ENCODE data around the gene TTC34.
A peak's percentile ranks its signal among the peaks of the same experiment; 100 is the strongest.
"Not testable (repeated sequence)": the region's sequence is repeated elsewhere in the genome, so short reads cannot be mapped to it uniquely, and the experiment has no call there.

The TTC34 gene

DNA sequence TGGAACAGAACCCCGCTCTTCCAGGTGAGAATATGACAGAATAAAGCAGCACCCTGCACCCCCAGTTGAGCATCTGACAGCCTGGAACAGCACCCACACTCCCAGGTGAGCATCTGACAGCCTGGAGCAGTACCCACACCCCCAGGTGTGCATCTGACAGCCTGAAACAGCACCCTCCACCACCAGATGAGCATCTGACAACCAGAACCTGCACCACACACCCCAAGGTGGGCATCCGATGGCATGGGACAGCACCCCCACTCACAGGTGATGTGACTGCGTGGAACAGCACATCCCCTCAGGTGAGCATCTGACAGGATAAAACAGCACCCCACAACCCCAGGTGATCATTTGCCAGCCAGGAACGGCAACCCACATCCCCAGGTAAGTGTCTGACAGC lies 26.2 kb downstream of the TTC34 start:
- not testable (repeated sequence) for DNase-seq (ENCODE audit: low spot score)

DNA sequence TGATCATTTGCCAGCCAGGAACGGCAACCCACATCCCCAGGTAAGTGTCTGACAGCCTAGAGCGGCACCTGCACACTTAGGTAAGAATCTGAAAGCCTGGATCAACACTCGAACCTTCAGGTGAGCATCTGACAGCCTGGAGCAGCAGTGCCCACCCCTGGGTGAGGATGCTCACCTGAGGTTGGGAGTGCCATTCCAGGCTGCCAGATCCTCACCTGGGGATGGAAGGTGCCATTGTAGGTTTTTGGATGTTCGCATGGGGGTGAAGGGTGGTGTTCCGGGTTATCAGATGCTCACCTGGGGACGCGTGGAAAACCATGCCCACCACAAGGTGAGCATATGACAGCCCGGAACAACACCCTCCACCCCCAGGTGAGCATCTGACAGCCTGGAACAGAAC lies 33.4 kb downstream of the TTC34 start:
- not testable (repeated sequence) for DNase-seq (ENCODE audit: low spot score)

DNA sequence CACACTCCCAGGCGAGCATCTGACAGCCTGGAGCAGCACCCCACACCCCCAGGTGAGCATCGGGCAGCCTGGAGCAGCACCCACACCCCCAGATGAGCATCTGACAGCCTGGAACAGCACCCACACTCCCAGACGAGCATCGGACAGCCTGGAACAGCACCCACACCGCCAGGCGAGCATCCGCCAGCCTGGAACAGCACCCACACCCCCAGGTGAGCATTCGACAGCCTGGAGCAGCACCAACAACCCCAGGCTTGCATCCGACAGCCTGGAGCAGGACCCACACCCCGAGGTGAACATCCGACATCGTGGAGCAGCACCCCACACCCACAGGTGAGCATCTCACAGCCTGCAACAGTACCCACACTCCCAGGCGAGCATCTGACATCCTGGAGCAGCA lies 42.1 kb downstream of the TTC34 start:
- not testable (repeated sequence) for DNase-seq (ENCODE audit: low spot score)

- not testable (repeated sequence) for DNase-seq (ENCODE audit: low spot score)
These were observed 44.0 kb downstream of the TTC34 start for GRCh38 chr1:2757519-2757918.

DNA sequence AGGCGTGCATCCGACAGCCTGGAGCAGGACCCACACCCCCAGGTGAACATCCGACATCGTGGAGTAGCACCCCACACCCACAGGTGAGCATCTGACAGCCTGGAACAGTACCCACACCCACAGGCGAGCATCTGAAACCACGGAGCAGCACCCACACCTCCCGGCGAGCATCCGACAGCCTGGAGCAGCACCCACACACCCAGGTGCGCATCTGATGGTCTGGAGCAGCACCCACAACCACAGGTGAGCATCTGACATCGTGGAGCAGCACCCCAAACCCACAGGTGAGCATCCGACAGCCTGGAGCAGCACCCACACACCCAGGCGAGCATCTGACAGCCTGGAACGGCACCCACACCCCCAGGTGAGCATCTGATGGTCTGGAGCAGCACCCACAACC lies 46.1 kb downstream of the TTC34 start:
- not testable (repeated sequence) for DNase-seq (ENCODE audit: low spot score)

GRCh38 chr1:2754597-2754996 lies 46.9 kb downstream of the TTC34 start:
- DNase-seq (ENCODE audit: low spot score) = not testable (repeated sequence)

- not testable (repeated sequence) for DNase-seq (ENCODE audit: low spot score)
These were observed 49.0 kb downstream of the TTC34 start for GRCh38 chr1:2752503-2752902.

- not testable (repeated sequence) for DNase-seq (ENCODE audit: low spot score)
These were observed 49.6 kb downstream of the TTC34 start for GRCh38 chr1:2751866-2752265.

DNA sequence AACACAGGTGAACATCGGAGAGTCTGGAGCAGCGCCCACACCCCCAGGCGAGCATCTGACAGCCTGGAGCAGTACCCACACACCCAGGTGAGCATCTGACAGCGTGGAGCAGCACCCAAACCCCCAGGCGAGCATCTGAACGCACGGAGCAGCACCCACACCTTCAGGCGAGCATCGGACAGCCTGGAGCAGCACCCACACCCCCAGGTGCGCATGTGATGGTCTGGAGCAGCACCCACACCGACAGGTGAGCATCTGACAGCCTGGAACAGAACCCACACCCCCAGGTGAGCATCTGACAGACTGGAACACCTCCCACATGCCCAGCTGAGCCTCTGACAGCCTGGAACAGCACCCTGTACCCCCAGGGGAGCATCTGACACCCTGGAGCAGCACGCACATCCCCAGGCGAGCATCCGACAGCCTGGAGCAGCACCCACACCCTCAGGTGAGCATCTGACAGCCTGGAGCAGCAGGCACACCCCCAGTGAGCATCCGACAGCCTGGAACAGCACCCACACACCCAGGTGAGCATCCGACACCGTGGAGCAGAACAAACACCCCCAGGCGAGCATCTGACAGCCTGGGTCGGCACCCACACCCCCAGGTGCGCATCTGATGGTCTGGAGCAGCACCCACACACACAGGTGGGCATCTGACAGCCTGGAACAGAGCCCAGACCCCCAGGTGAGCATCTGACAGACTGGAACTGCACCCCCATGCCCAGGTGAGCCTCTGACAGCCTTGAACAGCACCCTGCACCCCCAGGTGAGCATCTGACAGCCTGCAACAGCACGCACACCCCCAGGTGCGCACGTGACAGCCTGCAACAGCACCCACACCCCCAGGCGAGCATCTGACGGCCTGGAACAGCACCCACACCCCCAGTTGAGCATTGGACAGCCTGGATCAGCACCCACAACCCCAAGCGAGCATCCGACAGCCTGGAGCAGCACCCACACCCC lies 50.4 kb downstream of the TTC34 start:
- DNase-seq (ENCODE audit: low spot score) = not testable (repeated sequence)

DNA sequence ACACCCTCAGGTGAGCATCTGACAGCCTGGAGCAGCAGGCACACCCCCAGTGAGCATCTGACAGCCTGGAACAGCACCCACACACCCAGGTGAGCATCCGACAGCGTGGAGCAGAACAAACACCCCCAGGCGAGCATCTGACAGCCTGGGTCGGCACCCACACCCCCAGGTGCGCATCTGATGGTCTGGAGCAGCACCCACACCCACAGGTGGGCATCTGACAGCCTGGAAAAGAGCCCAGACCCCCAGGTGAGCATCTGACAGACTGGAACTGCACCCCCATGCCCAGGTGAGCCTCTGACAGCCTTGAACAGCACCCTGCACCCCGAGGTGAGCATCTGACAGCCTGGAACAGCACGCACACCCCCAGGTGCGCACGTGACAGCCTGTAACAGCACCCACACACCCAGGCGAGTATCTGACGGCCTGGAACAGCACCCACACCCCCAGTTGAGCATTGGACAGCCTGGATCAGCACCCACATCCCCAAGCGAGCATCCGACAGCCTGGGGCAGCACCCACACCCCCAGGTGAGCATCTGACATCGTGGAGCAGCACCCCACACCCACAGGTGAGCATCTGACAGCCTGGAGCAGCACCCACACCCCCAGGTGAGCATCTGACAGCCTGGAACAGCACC lies 51.3 kb downstream of the TTC34 start:
- DNase-seq (ENCODE audit: low spot score) = not testable (repeated sequence)

- DNase-seq (ENCODE audit: low spot score) = not testable (repeated sequence)
These were observed 52.9 kb downstream of the TTC34 start for GRCh38 chr1:2748626-2749025.

DNA sequence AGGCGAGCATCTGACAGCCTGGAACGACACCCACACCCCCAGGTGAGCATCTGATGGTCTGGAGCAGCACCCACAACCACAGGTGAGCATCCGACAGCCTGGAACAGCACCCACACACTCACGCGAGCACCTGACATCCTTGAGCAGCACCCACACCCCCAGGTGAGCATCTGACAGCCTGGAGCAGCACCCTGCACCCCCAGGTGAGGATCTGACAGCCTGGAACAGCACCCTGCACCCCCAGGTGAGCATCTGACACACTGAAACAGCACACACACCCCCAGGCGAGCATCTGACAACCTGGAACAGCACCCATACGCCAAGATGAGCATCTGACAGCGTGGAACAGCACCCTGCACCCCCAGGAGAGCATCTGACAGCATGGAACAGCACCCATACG lies 106.7 kb downstream of the TTC34 start:
- not testable (repeated sequence) for DNase-seq (ENCODE audit: low spot score)

DNA sequence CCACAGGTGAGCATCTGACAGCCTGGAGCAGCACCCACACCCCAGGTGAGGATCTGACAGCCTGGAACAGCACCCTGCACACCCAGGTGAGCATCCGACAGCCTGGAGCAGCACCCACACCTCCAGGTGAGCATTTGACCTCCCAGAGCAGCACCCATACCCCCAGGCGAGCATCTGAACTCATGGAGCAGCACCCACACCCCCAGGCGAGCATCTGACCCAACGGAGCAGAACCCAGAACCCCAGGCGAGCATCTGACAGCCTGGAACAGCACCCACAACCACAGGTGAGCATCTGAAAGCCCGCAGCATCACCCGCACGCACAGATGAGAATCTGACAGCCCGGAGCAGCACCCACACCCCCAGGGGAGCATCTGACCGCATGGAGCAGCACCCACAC lies 111.3 kb downstream of the TTC34 start:
- not testable (repeated sequence) for DNase-seq (ENCODE audit: low spot score)

- peak; percentile 0 for DNase-seq (ENCODE audit: low spot score)
These were observed 113.2 kb downstream of the TTC34 start for GRCh38 chr1:2688336-2688665.

- DNase-seq (ENCODE audit: low spot score) = peak; percentile 0
These were observed 113.7 kb downstream of the TTC34 start for GRCh38 chr1:2687638-2688335.

GRCh38 chr1:2687174-2687591 lies 114.3 kb downstream of the TTC34 start:
- not testable (repeated sequence) for DNase-seq (ENCODE audit: low spot score)

GRCh38 chr1:2686091-2686863 lies 115.2 kb downstream of the TTC34 start:
- not testable (repeated sequence) for DNase-seq (ENCODE audit: low spot score)

DNA sequence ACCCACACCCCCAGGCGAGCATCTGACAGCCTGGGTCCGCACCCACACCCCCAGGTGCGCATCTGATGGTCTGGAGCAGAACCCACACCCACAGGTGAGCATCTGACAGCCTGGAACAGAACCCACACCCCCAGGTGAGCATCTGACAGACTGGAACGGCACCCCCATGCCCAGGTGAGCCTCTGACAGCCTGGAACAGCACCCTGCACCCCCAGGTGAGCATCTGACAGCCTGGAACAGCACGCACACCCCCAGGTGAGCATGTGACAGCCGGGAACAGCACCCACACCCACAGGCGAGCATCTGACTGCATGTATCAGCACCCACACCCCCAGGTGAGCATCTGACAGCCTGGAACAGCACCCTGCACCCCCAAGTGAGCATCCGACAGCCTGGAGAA lies 115.8 kb downstream of the TTC34 start:
- not testable (repeated sequence) for DNase-seq (ENCODE audit: low spot score)

DNA sequence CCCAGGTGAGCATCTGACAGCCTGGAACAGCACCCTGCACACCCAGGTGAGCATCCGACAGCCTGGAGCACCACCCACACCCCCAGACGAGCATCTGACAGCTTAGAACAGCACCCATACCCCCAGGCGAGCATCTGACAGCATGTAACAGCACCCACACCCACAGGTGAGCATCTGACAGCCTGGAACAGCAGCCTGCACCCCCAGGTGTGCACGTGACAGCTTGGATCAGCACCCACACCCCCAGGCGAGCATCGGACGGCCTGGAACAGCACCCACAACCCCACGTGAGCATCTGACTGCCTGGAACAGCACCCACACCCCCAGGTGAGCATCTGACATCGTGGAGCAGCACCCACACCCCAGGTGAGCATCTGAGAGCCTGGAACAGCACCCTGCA lies 116.6 kb downstream of the TTC34 start:
- DNase-seq (ENCODE audit: low spot score) = peak; percentile 0

- peak; percentile 11 for DNase-seq (ENCODE audit: low spot score)
These were observed 117.5 kb downstream of the TTC34 start for GRCh38 chr1:2684000-2684399.

DNA sequence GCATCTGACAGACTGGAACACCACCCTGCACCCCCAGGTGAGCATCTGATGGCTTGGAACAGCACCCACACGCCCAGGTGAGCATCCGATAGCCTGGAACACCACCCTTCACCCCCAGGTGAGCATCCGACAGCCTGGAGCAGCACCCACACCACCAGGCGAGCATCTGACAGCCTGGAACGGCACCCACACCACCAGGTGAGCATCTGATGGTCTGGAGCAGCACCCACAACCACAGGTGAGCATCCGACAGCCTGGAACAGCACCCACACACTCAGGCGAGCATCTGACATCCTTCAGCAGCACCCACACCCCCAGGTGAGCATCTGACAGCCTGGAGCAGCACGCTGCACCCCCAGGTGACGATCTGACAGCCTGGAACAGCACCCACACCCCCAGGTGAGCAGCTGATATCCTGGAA lies 118.2 kb downstream of the TTC34 start:
- DNase-seq (ENCODE audit: low spot score) = peak; percentile 0

DNA sequence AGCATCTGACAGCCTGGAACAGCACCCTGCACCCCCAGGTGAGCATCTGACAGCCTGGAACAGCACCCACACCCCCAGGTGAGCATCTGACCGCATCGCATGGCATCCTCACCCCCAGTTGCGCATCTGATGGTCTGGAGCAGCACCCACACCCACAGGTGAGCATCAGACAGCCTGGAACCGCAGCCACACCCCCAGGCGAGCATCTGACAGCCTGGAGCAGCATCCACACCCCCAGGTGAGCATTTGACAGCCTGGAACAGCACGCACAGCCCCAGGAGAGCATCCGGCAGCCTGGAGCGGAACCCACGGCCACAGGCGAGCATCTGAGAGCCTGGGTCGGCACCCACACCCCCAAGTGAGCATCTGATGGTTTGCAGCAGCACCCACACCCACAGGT lies 118.6 kb downstream of the TTC34 start:
- DNase-seq (ENCODE audit: low spot score) = not testable (repeated sequence)
